Mucosa of descending colon (tissue), 3 donors: Measurements from ENCODE around the gene BUD13. TPM values are rescaled to one million over a fixed set of nuclear protein-coding genes. Genes with fewer than 3 reads are reported as not detected.

ENCODE experiments used
- ATAC-seq: fragments of 200-7000 bp; cut with Tn5 transposase; one replicate; pipeline ENCODE4 v1.9.1; 2020; ENCODE audit warnings: mild to moderate bottlenecking, moderate library complexity
- DNase-seq, 3 donors: peaks; one replicate each; pipeline ENCODE4 v3.0.0-alpha.2; 2020
- H3K36me3 ChIP-seq: fragments of 200-600 bp; one replicate; pipeline ENCODE4 v1.8.0; 2021; ENCODE audit warnings: low read depth, mild to moderate bottlenecking
- H3K4me1 ChIP-seq: fragments of 200-600 bp; one replicate; pipeline ENCODE4 v1.8.0; 2021; ENCODE audit warnings: low read depth, mild to moderate bottlenecking
- H3K4me3 ChIP-seq: fragments of 200-600 bp; one replicate; pipeline ENCODE4 v1.8.0; 2021; ENCODE audit warnings: mild to moderate bottlenecking
- H3K9me3 ChIP-seq: fragments of 200-600 bp; one replicate; pipeline ENCODE4 v1.8.0; 2021; ENCODE audit warnings: mild to moderate bottlenecking
- CTCF ChIP-seq: fragments of 200-600 bp; IDR thresholded peaks from one replicate; pipeline ENCODE4 v1.8.0; 2022; ENCODE audit warnings: antibody characterized with exemption, mild to moderate bottlenecking
- intact Hi-C, 2 donors: fragments of 100-400 bp; cut with DNase I in 1 of 2; cut with micrococcal nuclease in 1 of 2; formaldehyde crosslinking; loops; one replicate each; pipeline versions ENCODE4 v1.11.0 to v1.11.1; 2022; cut with DNase I, micrococcal nuclease
- total RNA-seq, 3 donors: library from RNA; stranded (reverse); fragmentation: NEBNext Ultra II Directional in 2 of 3; extraction: Animal tissue kit (Norgen Biotek cat#: 25700) in 2 of 3; gene quantifications; one replicate each; pipeline versions ENCODE4 v1.2.1 to v1.2.4, GENCODE V29; 2021 to 2023
- donor health status: DM: no; HTN: no; CAD: no; lungs with moderate emphysema.
- donor health status: DM: no; HTN: no; CAD: no.
- donor health status: DM: no; HTN: yes; CAD: no.

BUD13 gene
- total RNA-seq, 3 donors from 2014 or later = 15.6 to 18.9 (median 15.6) TPM

- Histone ChIP-seq H3K4me1 (peaks cover 3% of the 10 kb centered on the region), H3K36me3 (no peaks in the 10 kb centered on the region), H3K4me3 (no peak overlapping the region), H3K9me3 (no peaks in the 10 kb centered on the region)
- DNase-seq = no peak
- intact Hi-C loops = no loop called here
- TF ChIP-seq CTCF = no peak
- ATAC-seq = no peak
These were observed 60.4 kb downstream of the BUD13 start for GRCh38 chr11:116712428-116712827.

GRCh38 chr11:116710762-116711161, 62.0 kb downstream of the BUD13 start:
- ATAC-seq = no peak
- intact Hi-C loops = no loop called here

DNA sequence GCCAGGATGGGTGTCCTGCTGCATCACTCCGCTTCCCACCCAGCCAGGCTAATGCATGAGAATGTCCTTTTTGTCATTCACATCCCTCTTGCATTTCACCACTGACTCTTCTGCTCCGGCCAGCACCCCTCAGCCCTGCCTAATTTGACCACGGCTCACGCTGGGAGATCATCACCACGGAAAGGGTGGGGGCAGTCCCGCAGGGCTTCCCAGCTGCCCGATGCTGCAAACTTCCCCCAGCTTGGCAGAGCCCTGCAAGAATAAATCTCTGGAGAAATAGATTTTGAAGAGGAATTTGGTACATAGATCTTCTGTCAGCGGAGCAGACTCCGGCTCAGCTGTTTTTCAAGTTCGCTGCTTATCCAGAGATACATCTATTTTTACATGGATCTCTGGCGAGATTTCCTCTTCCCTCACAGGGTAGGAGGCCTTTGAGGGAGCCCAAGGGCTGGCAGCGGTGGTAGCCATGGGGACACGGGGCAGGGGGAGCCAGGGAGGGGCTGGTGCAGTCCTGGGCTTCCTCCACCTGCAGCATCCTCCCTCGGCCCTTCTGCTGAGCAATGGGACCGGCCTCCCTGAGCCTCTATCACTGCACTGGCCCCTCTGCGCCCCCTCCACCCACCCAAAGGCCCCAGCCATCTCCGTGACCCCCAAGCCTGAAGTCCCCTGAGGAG, 62.6 kb downstream of the BUD13 start:
- DNase-seq (no peak), ATAC-seq (no peak)
- Histone ChIP-seq H3K4me1 (peaks cover 6% of the 10 kb centered on the region), H3K4me3 (no peak overlapping the region), H3K36me3 (no peaks in the 10 kb centered on the region), H3K9me3 (no peaks in the 10 kb centered on the region)
- intact Hi-C loops = no loop called here
- TF ChIP-seq CTCF = no peak

More at GRCh38 chr11:116710762-116711161, 62.0 kb downstream of the BUD13 start:
- no peak for DNase-seq
- TF ChIP-seq CTCF = no peak
- Histone ChIP-seq H3K4me3 (no peak overlapping the region), H3K4me1 (peaks cover 6% of the 10 kb centered on the region), H3K9me3 (no peaks in the 10 kb centered on the region), H3K36me3 (no peaks in the 10 kb centered on the region)

GRCh38 chr11:116707746-116708145, 65.0 kb downstream of the BUD13 start:
- H3K4me1 ChIP-seq = peaks cover 6% of the 10 kb centered on the region
- no peaks in the 10 kb centered on the region for H3K9me3 ChIP-seq
- peak in 2 of 3 donors; percentile 39 to 53 for DNase-seq
- intact Hi-C loops = no loop called here
- TF ChIP-seq CTCF = no peak
- H3K4me3 ChIP-seq = no peak overlapping the region
- ATAC-seq = peak; percentile 75
- no peaks in the 10 kb centered on the region for H3K36me3 ChIP-seq

DNA sequence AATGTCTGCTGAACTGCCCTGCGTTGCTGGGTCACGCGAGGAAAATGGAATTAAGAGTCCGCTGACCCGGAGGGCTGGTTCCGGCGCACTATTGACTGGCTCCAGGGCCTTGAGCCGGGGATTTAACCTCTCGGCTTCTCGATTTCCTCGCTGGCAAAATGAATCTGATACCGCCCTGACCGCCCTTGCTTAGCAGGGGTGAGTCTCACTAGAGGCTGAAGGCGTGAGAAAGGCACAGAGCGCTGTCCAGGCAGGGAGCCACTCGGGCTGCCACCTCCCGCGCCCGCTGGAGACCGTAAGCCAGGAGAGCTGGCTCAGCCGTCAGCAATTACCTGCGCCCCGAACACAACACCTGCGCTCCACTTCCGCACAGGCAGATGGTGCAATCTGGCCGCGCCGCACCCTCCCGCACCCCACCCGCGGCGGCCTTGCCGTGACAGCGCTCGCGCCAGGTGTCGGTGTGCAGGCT, 65.6 kb downstream of the BUD13 start:
- intact Hi-C loops = no loop called here
- H3K4me1 ChIP-seq = peaks cover 6% of the 10 kb centered on the region
- H3K4me3 ChIP-seq = no peak overlapping the region
- TF ChIP-seq CTCF = no peak
- no peaks in the 10 kb centered on the region for H3K36me3 ChIP-seq
- ATAC-seq (peak; percentile 93), DNase-seq (peak in 2 of 3 donors; percentile 73 to 81)
- H3K9me3 ChIP-seq = no peaks in the 10 kb centered on the region
